ENCODE measurements around the gene BICC1. TPM values are rescaled to one million over a fixed set of nuclear protein-coding genes. Genes with fewer than 3 reads are reported as not detected.

The BICC1 gene
- total and polyA plus RNA-seq, 2 of the 4 experiments (the other 2 are of a cell fraction), result 5.7 to 42.5 TPM

DNA sequence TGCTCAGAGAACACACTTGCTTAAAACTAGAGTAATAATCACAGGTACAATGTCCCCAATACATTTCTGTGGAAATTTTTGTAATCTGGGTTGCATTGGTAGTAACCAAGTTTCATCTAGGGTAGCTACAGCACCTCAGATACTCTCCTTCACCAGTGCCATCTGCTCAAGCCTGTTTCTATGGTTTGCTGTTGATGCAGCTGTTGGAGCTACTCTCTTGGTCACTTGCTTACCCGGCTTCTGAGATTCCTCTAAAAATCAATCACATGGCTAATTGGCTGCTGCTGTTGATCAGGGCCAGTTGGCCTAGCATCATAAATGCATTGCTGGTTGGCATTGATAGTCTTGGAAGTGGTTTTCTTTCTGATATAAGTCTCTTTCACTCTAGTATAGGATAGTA, 220.8 kb downstream of the BICC1 start:
- H3K4me1 ChIP-seq (ENCODE audit: control insufficient read depth, insufficient read depth, low read length), result peaks cover 6% of the 10 kb centered on the region
- DNase-seq (no peak), ATAC-seq (ENCODE audit: low read depth) (no peak; the same call in 1 of the 2 replicates)
- H3K56ac ChIP-seq (ENCODE audit: extremely low read depth, insufficient read depth, low read length), result no peak overlapping the region
- H3K23ac ChIP-seq (ENCODE audit: low read depth, low read length), result no peak overlapping the region
- H2AK9ac ChIP-seq (replicated peaks; ENCODE audit: low read depth, low read length, poor library complexity), result no peak overlapping the region
- H4K8ac ChIP-seq (ENCODE audit: low read depth in 2 of 2, low read length in 2 of 2), result no peak overlapping the region
- peaks cover 17 to 21% of the 10 kb centered on the region in 2 experiments for H3K79me1 ChIP-seq (ENCODE audit: low read depth in 1 of 2, low read length in 2 of 2)
- H4K20me1 ChIP-seq (ENCODE audit: insufficient read depth, low read length), result peaks cover 3% of the 10 kb centered on the region; the same call in 1 of the 2 replicates
- H2AK5ac ChIP-seq (ENCODE audit: low read depth, low read length), result no peak overlapping the region
- BruUV-seq (replicated peaks), result no TSS peak
- no peak overlapping the region for H2BK5ac ChIP-seq (ENCODE audit: low read depth, low read length, poor library complexity, severe bottlenecking)
- H2BK120ac ChIP-seq (ENCODE audit: low read depth, low read length), result no peak overlapping the region
- no peak overlapping the region for H3K14ac ChIP-seq (replicated peaks; ENCODE audit: low read depth, low read length)
- dilution Hi-C loops (cut with HindIII; ENCODE audit: low sequenced_read_pairs, unreplicated experiment), result no loop called here
- WGBS, 2 experiments (ENCODE audit: extremely low coverage in 2 of 2, insufficient read length in 1 of 2), result no CpG with 5 or more reads among the region's 1 CpG
- H3K18ac ChIP-seq (ENCODE audit: low read depth, low read length), result no peak overlapping the region
- no peak overlapping the region; the same call in 1 of the 2 replicates for H3K4ac ChIP-seq (ENCODE audit: low read depth, low read length)
- no peak overlapping the region for H3K4me3 ChIP-seq (ENCODE audit: insufficient read depth, low read depth, low read length)
- H3K27me3 ChIP-seq (ENCODE audit: control insufficient read depth, insufficient read depth, low read length), result no peaks in the 10 kb centered on the region
- intact Hi-C loops (cut with micrococcal nuclease), result no loop called here
- H2AFZ ChIP-seq (replicated peaks; ENCODE audit: low read length, poor library complexity), result no peak overlapping the region
- H2BK20ac ChIP-seq (ENCODE audit: low read depth, low read length), result no peak overlapping the region
- no peak overlapping the region for H4K5ac ChIP-seq (ENCODE audit: low read depth, low read length)
- no peak overlapping the region for H2BK15ac ChIP-seq (ENCODE audit: low read depth, low read length)
- H3K27ac ChIP-seq (ENCODE audit: insufficient read depth, low read length), result no peak overlapping the region
- H3K9me1 ChIP-seq (ENCODE audit: insufficient read depth, low read length), result 0 out of 2 replicates have a peak, but pooled peaks cover 3% of the 10 kb centered on the region
- peaks cover 2% of the 10 kb centered on the region; the same call in 1 of the 2 replicates for H3K36me3 ChIP-seq (ENCODE audit: control insufficient read depth, insufficient read depth, low read length)
- no peak overlapping the region for H4K91ac ChIP-seq (ENCODE audit: insufficient read depth, low read depth, low read length)
- ChIA-PET CTCF (interaction anchor here (1.1 kb wide), 1 partner anchor 9 kb away, joined by 3 read pairs; no protein-coding TSS in a partner anchor), POLR2A (ENCODE audit: unreplicated experiment) (no interaction called here)
- no peak overlapping the region for H3K9ac ChIP-seq (ENCODE audit: low read depth, low read length)
- in situ Hi-C loops (cut with MboI; ENCODE audit: low sequenced_read_pairs), result no loop called here
- TF ChIP-seq MAZ (IDR thresholded peaks at IDR 0.05; ENCODE audit: borderline replicate concordance, low read depth, low read length) (no peak), MXI1 (IDR thresholded peaks at IDR 0.05; ENCODE audit: borderline replicate concordance, low read depth, low read length) (no peak), NFE2L2 (IDR thresholded peaks at IDR 0.05; ENCODE audit: low read depth, low read length) (no peak), FOS (IDR thresholded peaks at IDR 0.05; ENCODE audit: low read depth, low read length) (no peak), CHD1 (IDR thresholded peaks at IDR 0.05; ENCODE audit: low read depth, low read length) (no peak), RFX5 (IDR thresholded peaks at IDR 0.05; ENCODE audit: low read depth, low read length) (no peak), MAFK (IDR thresholded peaks at IDR 0.05; ENCODE audit: low read depth, low read length) (no peak), POLR2A (IDR thresholded peaks at IDR 0.05; ENCODE audit: low read depth, low read length) (no peak), RCOR1 (IDR thresholded peaks at IDR 0.05; ENCODE audit: insufficient replicate concordance, low read length) (no peak), RAD21 (IDR thresholded peaks at IDR 0.05; ENCODE audit: low read length) (no peak), CEBPB (IDR thresholded peaks at IDR 0.05; ENCODE audit: low read depth, low read length) (no peak), BHLHE40 (IDR thresholded peaks at IDR 0.05; ENCODE audit: low read depth, low read length) (no peak), SMC3 (IDR thresholded peaks at IDR 0.05; ENCODE audit: low read depth, low read length) (no peak)
- TF ChIP-seq, protein P1, sequence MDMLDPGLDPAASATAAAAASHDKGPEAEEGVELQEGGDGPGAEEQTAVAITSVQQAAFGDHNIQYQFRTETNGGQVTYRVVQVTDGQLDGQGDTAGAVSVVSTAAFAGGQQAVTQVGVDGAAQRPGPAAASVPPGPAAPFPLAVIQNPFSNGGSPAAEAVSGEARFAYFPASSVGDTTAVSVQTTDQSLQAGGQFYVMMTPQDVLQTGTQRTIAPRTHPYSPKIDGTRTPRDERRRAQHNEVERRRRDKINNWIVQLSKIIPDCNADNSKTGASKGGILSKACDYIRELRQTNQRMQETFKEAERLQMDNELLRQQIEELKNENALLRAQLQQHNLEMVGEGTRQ (IDR thresholded peaks at IDR 0.05; ENCODE audit: low read depth, low read length), result no peak
- TF ChIP-seq, protein P2, sequence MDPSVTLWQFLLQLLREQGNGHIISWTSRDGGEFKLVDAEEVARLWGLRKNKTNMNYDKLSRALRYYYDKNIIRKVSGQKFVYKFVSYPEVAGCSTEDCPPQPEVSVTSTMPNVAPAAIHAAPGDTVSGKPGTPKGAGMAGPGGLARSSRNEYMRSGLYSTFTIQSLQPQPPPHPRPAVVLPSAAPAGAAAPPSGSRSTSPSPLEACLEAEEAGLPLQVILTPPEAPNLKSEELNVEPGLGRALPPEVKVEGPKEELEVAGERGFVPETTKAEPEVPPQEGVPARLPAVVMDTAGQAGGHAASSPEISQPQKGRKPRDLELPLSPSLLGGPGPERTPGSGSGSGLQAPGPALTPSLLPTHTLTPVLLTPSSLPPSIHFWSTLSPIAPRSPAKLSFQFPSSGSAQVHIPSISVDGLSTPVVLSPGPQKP (IDR thresholded peaks at IDR 0.05; ENCODE audit: borderline replicate concordance, low read depth, low read length), result no peak
- TF ChIP-seq, protein P3, sequence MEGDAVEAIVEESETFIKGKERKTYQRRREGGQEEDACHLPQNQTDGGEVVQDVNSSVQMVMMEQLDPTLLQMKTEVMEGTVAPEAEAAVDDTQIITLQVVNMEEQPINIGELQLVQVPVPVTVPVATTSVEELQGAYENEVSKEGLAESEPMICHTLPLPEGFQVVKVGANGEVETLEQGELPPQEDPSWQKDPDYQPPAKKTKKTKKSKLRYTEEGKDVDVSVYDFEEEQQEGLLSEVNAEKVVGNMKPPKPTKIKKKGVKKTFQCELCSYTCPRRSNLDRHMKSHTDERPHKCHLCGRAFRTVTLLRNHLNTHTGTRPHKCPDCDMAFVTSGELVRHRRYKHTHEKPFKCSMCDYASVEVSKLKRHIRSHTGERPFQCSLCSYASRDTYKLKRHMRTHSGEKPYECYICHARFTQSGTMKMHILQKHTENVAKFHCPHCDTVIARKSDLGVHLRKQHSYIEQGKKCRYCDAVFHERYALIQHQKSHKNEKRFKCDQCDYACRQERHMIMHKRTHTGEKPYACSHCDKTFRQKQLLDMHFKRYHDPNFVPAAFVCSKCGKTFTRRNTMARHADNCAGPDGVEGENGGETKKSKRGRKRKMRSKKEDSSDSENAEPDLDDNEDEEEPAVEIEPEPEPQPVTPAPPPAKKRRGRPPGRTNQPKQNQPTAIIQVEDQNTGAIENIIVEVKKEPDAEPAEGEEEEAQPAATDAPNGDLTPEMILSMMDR (conservative IDR thresholded peaks at IDR 0.05; ENCODE audit: low read depth, low read length), result no peak
- no peak overlapping the region for H3K4me2 ChIP-seq (ENCODE audit: low read depth, low read length)
- H3K9me3 ChIP-seq (ENCODE audit: control insufficient read depth, insufficient read depth, low read length), result peaks cover 10% of the 10 kb centered on the region

All from IMR-90 (cell line).